GM19438 (cell line): ENCODE results near the gene BRSK2.

Source experiments
- ATAC-seq: cut with Tn5 transposase; IDR thresholded peaks from one replicate; pipeline ENCODE4 v1.9.1; 2021; ENCODE audit warnings: low read depth; ENCODE audit not compliant: unreplicated experiment

The BRSK2 gene

DNA sequence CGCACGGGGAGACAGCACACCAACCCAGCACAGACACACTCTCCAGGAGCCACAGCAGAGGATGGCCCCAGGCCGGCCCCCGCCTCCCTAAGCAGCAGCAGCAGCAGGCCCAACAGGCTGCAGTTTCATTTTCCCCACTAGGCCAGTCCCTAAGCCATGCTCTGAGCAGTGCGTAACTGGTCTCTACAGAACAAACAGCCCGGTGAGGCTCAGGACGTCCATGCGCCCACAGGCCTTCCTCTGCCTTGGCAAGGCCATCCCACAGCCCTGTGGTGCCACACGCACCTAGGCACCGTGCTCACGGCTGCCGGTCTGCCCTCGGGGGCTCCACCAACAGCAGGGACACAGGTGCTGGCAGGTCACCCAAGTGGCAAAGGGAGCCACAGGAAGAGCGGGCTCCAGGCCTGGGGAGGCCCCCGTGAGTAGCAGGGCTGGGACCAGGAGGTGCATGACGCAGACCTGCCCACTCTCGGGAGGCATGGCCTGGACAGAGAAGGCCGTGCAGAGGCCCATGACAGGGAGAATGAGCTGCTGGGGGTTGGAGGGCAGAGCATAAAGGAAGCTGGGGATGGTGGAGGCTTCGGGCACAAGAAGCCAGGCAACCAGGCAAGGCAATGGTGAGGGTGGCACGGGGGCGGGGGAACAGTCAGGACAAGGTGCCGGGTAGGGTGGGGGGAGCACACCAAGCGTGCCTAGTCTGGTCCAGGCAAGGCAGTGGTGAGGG lies 98.3 kb downstream of the BRSK2 start:
- ATAC-seq, result no peak

DNA sequence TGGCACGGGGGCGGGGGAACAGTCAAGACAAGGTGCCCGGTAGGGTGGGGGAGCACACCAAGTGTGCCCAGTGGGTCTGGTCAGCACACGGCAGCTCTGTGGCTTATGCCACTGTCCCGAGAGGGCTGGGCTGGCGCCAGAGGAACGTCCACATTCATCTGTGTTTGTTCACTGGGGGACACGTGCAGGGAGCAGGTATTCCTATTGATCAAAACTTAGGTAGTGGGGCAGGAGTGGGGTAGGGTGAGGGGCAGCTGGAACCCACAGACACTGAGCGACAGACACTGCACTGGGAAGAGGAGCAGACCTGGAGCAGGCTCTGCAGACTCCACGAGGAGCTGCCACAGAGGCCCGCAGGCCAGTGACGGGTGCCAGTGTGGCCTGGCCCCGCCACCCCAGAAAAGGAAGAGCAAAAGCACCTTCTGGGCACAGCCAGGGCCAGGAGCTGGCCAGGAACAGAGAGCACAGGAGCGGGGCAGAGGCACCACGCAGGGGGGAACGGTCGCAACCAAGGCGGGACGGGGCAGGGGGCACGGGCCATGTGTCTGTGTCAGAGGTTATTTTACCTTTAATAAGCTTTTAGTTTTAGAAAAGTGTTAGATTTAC lies 98.9 kb downstream of the BRSK2 start:
- ATAC-seq, result no peak

DNA sequence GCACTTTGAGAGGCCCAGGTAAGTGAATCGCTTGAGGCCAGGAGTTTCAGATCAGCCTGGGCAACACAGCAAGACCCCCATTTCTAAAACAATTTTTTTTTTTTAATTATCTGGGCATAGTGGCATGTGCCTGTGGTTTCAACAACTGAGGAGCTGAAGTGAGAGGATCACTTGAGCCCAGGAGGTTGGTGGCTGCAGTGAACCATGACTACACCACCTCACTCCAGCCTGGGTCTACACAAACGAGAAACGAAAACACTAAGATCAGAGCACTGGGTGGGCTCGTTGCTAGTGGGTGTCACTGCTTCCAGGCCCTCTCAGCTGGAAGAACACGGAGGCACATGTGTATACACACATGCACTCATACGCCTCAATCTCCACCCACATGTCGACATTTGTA lies 100.9 kb downstream of the BRSK2 start:
- no peak for ATAC-seq

DNA sequence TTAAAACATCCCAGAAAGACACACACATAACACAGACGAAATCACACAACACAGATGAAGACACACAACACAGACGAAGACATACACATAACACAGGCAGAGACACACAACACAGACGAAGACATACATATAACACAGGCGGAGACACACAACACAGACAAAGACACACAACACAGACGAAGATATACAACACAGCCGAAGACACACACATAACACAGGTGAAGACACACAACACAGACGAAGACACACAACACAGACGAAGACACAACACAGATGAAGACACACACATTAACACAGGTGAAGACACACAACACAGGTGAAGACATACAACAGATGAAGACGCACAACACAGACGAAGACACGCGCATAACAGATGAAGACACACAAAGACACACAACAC lies 101.6 kb downstream of the BRSK2 start:
- ATAC-seq, result no peak

DNA sequence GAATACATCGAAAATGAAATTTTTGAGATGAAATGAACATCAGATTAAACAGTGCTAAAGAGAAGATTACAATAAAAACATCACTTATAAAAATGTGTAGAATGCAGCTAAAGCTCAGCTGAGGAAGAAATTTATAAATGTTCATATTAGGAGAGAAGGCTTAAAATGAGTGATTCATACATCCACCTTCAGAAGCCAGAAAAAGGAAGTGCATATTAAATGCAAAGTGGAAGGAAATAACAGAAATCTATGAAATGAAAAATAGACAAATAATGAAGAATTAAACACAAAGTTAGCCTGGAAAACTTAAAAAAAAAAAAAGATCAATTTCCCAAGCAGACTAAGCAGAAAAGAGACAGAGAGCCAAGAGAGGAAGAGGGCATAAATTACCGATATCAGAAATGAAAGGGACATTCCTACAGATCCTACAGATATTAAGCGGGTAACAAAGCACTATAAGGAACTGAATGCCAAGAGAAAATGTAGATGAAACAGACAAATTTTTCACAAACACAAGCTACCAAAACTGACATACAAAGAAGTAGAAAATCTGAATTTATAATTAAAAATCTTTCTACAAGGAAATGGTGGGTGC lies 104.0 kb downstream of the BRSK2 start:
- ATAC-seq, result no peak

DNA sequence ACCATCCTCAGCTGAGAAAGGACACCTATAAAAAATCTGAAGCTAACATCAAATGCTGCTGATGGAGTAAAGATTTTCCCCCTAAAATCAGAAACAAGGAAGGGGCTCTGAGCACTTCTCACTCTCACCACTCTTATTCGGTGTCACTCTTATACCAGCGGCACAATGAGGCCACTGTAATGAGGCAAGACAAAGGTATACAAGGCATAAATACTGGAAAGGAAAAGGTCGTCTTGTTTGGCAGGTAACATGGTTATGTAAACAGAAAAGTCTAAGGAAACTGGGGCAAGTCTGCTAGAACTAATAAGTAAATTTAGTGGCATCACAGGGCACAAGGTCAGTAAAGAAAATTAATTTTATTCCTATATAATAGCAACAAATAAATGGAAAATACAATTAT lies 104.9 kb downstream of the BRSK2 start:
- no peak for ATAC-seq

DNA sequence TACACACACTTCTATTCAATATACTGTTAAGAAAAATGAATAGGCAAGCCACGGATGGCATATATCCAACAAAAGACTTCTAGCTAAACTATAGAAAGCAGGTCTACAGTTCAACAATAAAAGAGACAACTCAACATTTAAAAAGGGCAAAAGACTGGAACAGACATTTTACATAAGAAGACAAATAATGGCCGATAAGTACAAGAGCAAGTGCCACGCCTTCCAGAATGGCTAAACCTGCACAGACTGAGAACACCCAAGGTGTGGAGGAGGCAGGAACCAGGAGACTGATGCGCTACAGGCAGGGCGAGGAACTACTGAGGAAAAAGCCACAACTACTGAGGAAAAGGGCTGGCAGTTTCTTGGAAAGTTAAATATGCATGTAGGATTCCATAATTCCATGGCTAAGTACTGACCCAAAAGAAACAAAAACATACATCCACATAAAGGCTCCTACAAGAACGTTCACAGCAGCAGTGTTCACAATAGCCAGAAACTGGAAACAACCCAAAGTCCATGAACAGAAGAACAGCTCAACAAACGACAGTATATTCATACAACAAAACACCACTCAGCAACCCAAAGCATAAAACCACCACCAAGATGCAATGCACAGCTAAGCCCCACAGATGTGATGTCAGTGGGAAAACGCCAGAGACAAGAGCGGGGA lies 106.5 kb downstream of the BRSK2 start:
- ATAC-seq, result no peak

DNA sequence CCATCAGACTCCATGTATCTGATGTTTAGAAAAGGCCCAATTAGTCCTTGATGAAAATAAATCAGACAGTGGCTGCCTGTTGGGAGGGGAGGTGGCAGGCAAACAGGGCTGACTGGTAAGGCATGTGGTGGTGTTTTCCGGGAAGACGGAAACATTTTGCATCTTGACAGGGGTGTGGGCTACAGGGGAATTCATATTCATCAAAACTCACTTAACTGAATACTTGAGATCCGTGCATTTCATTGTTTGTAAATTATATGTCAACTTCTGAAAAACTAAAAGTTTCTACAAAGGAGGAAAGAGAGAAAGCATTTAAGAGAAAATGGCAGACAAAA lies 107.0 kb downstream of the BRSK2 start:
- no peak for ATAC-seq

DNA sequence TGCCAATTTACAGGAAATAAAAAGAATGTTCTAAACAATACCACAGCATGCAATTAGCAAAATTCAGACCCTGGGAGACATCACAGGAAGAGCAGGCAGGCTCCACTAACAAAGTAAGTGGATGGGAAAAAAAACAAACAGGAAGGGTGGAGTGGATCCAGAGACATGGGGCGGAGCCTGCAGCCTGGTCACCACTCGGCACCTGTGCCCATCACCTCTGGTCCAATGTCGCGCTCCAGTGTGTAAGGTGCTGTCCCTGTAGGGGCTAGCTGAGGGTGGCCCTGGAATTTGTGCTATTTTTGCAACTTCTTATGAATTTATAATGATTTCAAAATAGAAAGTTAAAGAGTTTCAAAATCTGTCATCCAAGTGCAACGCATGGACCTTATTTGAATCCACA lies 107.9 kb downstream of the BRSK2 start:
- no peak for ATAC-seq

DNA sequence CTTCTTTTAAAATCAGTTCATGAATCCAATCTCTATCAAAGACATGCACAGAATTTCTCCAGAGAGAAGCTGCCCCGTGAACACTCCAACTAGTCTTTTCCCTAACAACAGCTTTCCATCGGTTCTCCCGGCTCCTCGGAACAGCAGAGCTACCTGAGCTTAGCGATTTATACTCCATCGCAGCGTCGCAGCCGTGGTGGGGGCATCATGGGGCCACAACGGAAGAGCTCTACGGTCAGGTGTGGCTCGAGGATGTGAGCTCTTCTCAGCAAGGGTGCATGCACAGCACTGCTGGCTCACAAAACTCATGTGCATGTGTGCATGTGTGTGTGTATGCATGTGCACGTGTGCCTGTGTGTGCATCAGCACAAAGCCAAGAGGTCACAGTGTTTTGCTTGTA lies 108.5 kb downstream of the BRSK2 start:
- ATAC-seq, result no peak

DNA sequence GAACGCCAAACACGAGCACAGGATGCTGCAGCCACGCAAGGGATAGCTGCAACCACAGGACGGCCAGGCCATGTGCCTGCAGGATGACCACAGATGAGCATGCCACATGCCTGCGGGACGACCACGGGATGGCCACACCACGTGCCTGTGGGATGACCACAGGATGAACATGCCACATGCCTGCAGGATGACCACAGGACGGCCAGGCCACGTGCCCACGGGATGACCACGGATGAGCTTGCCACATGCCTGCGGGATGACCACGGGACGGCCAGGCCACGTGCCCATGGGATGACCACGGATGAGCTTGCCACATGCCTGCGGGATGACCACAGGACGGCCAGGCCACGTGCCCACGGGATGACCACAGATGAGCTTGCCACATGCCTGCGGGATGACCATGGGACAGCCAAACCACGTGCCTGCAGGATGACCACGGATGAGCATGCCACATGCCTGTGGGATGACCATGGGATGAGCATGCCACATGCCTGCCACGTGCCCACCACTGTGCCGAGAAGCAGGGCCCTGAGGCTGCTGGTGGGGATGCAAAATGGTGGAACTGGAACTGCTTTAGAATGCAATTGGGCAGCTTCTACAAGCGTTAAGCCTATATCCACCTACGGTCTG lies 109.6 kb downstream of the BRSK2 start:
- no peak for ATAC-seq

DNA sequence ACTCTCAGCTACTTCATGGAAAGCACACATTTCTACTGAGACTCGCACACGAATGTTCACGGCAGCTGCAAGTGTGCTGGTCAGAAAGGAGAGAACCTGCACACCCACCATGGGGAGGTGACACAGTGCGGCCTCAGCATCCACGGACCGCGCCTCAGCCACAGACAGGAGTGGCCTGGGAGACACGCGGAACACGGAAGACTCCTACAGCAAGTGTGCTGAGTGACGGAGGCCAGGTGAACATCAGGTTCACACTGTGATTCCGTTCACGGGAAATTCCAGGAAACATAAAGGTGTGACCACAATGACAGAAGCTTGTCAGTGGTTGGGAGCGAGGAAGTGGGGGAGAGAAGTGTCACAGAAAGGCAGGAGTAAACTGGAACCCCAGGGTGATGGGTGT lies 110.2 kb downstream of the BRSK2 start:
- ATAC-seq, result no peak

DNA sequence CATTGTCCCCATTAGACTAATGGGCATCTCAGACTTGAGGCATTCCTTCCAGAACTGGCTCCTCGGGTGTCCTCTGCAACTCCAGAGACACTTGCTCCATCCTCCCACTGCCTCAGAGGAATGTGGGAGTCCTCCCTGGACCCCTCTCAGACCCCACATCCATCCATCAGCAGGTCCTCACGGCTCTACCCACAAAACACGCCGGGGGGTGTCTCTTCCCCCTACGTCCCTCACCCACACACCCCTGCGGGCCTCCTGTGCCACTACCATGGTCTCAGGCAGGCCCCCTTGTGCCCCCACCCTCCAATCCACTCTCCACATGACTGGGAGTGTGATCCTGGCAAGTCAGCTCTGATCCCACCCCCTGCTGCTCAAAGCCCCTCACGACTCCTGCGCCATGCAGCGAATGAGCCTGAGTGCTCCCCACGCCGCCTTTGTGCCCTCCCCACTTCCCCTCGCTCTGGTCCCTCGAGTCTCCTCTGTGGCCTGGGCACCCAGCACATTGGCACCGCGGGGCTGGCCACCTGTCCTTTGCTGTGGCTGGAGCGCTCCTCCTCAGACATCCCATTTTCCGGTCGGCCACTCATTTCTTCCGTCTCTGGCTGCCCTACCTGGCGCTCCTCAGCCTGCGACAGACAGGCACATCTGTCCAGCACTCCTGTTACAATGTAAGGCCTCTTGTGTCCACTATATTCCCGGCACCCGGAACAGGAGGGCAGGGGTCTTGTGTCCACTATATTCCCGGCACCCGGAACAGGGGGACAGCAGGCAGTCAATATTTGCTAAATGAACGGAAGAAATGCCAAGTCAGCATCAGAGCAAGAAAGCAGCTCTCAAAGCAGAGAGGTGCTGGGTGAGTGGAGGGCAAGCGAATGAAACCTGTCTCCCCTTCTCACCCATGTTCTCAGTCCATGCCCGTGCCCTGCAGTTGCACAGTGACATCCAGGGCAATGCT lies 111.0 kb downstream of the BRSK2 start:
- ATAC-seq, result no peak

DNA sequence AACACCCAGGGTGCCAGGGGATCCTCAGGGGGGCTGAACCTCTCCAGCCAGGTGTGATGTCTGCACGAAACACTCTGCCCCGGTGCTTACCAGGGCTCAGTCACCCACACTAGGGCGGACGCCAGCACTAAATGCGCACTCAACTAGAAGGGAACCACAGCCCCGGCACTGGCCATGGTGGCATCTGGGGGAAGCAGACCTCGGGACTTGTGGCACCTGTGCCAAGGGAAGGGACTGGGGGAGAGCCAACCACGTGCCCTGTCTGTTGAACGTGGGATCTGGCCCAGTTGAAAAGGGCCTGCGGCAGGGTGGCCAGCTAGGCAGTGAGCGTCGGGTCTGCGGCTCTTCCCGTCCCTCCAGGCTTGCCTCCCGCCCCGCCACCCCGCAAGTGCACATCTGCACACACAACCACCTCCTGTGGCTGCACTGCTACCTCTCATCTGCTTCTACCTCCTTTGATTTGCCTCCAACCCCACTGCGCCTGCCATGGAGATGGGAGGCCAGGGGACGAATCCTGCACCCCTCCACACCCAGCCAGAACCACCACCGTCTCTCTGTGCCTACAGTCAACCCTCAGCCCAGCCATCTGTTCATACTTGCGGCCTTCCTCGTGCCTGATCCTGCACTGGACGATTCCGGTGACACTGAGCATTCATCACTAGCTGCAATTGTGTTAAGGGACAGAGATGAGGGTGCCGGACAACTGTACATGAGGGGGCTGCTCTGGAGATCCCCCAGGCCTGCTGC lies 111.9 kb downstream of the BRSK2 start:
- ATAC-seq, result no peak

DNA sequence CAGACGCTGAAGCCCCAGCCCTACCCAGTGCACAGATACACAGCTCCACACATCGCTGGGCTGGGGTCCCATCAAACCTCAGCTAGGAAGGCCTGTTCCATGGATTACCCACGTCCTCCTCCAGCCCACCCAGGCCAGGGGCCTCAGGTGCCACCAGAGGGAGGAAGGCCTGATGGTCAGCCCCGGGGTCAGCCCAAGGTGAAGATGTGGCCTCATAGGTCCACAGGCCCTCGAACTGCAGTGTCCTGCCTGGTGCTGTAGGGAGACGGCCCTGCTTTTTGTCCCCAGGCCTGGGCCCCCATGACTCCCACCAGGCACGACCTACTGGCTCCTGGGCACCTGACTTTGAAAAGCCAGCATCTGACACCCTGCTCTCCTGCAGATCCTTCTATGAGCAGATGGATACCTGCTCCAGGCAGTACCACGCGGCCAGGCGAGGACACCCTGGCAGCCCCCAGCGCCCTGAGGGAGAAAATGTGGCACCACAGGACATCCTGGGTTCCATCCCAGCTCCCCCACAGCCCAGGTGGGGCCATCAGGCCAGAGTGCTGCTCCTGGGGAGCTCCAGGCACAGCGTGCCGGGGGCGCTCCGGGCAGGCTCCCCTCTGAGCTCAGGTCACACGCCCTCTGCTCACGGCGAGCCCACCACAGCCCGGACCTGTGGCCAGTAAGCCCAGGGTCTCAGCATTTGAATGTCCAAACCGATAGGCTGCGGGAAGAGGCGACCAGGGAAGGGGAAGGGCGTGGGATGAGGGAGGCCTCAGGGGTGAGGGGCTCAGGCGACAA lies 112.6 kb downstream of the BRSK2 start:
- ATAC-seq, result no peak

DNA sequence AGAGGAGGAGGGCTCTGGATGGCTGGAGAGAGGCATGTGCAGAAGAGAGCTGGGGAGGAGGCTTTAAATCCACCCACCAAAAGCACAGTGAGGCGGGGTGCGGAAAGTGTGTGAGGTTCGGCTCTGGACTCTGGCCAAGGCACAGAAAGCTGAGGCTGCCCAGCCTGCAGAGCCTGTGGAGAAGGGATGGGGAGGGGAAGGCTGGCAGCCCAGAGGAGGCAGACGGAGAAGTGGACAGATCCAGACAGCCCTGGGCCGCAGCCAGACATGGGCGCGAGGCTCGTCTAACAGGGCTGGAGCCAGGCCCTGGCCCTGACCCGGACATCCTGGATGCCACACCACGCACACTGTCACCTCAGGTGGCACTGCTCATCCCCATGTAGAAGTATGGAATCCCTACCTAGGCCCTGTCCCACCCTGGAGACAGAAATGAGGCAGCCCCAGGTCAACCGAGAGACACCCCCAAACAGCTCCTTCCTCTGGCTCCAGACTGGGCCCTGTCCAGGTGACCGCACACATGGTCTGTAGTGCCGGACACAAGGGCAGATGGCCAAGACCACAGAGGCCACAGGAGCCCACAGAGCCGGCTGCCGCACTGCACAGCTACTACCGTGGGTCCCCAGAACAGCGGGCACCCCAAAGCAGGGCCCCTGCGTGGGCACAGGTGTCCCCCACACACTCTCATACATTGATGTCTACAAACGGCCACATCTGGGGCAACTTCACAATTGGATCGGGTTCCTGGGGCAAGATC lies 113.4 kb downstream of the BRSK2 start:
- no peak for ATAC-seq

DNA sequence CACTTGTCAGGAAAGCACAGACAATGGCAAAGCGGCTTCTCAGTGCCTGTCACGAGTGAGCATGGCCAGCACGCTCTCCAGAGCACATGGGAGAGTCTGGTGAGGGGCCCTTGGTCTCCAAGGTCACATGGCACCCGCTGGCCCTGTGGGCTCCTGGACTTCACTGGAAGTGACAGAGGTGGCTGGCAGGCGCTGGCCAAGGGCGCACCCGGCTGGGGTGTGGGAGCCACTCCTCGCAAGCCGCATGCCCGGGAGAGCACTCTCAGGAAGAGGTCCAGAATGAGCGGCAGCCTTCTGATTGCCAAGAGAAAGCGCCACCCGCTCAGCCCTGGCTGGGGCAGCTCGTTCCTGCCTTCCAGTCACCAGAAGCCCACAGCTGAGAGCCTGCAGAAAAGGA lies 114.0 kb downstream of the BRSK2 start:
- no peak for ATAC-seq

DNA sequence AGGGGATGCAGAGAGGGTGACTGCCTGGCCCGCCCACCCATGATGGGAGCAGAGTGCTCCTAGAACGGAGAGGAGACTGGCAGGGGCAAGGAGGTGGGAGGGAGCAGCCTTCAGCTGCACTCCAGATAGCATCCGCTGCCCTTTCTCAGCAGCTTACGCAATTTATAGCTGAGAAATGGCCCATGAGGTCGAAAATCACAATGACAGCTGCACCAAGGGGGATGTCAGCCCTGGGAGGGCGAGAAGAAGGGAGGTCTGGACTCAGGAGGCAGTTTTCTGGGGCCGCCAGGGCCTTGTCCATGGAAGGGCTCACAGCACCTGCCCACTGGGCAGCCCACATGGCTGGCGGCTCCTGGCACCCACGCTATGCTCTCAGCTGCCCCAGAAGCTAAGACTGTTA lies 114.4 kb downstream of the BRSK2 start:
- ATAC-seq, result no peak
